Brain microvascular endothelial cell (primary cell): ENCODE results near the gene ZNF462.

Experiments
- DNase-seq: peaks from one replicate; pipeline ENCODE4 v3.0.0-alpha.2; 2020
- H3K27ac ChIP-seq: fragments of 250-450 bp; sonication (Bioruptor Pico); 2 replicates; pipeline ENCODE4 v1.5.1; 2020; ENCODE audit warnings: mild to moderate bottlenecking, moderate library complexity
- H3K27me3 ChIP-seq: fragments of 250-450 bp; sonication (Bioruptor Pico); replicated peaks from 2 replicates; pipeline ENCODE4 v1.5.1; 2020; ENCODE audit warnings: mild to moderate bottlenecking
- H3K36me3 ChIP-seq: fragments of 250-450 bp; sonication (Bioruptor Pico); replicated peaks from 2 replicates; pipeline ENCODE4 v1.5.1; 2020; ENCODE audit warnings: mild to moderate bottlenecking
- H3K4me3 ChIP-seq: 2 replicates; pipeline ENCODE4 v1.5.1; 2011; ENCODE audit warnings: low read depth, mild to moderate bottlenecking, control low read depth, low read length, moderate library complexity
- CTCF ChIP-seq: IDR thresholded peaks from 2 replicates; pipeline ENCODE4 v1.5.1; 2011; ENCODE audit warnings: low read depth, mild to moderate bottlenecking, moderate library complexity, low read length, control low read depth, inconsistent platforms; ENCODE audit errors: missing control alignments
- in situ Hi-C: cut with HindIII; loops from 2 replicates; pipeline ENCODE4 v1.10.0; 2017; ENCODE audit warnings: low sequenced_read_pairs, low pct_ligation_motif_present

The ZNF462 gene

DNA sequence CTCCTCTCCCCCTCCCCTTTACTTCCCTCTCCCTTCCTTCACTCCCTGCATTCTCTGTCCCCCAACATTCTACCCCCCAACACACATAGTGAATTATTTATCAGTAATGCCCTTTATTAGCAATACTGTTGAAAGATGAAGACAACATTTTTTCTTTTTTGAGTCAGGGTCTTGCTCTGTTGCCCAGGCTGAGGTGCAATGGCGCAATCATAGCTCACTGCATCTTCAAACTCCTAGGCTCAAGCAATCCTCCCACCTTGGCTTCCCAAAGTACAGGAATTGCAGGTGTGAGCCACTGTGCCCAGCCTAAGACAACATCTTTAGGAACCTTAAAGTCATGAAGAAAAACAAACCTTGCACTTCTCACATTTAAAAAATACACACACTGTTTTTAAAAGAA is 130.6 kb downstream of the ZNF462 start:
- Histone ChIP-seq H3K4me3 (no peak overlapping the region), H3K27ac (no peak overlapping the region), H3K36me3 (peaks cover 3% of the 10 kb centered on the region), H3K27me3 (no peaks in the 10 kb centered on the region)
- in situ Hi-C loops: no loop called here
- DNase-seq: no peak
- TF ChIP-seq CTCF: no peak

GRCh38 chr9:106994463-106994862 is 131.5 kb downstream of the ZNF462 start:
- no peaks in the 10 kb centered on the region for H3K27me3 ChIP-seq
- H3K27ac ChIP-seq: no peak overlapping the region
- peaks cover 3% of the 10 kb centered on the region for H3K36me3 ChIP-seq
- DNase-seq: no peak
- H3K4me3 ChIP-seq: no peak overlapping the region
- in situ Hi-C loops: no loop called here
- no peak for TF ChIP-seq CTCF

- no peak overlapping the region for H3K27ac ChIP-seq
- H3K27me3 ChIP-seq: no peaks in the 10 kb centered on the region
- no peak for TF ChIP-seq CTCF
- H3K4me3 ChIP-seq: no peak overlapping the region
- H3K36me3 ChIP-seq: peaks cover 5% of the 10 kb centered on the region
- no peak for DNase-seq
- in situ Hi-C loops: no loop called here
These were observed 137.3 kb downstream of the ZNF462 start for GRCh38 chr9:107000218-107000617.

GRCh38 chr9:107005201-107005600 is 142.2 kb downstream of the ZNF462 start:
- no peak for TF ChIP-seq CTCF
- no peaks in the 10 kb centered on the region for H3K27me3 ChIP-seq
- peaks cover 5% of the 10 kb centered on the region for H3K36me3 ChIP-seq
- H3K27ac ChIP-seq: no peak overlapping the region
- H3K4me3 ChIP-seq: no peak overlapping the region
- no peak for DNase-seq
- in situ Hi-C loops: no loop called here

GRCh38 chr9:107007402-107007801 is 144.4 kb downstream of the ZNF462 start:
- Histone ChIP-seq H3K27me3 (no peaks in the 10 kb centered on the region), H3K36me3 (peaks cover 3% of the 10 kb centered on the region), H3K4me3 (no peak overlapping the region), H3K27ac (no peak overlapping the region)
- DNase-seq: no peak
- in situ Hi-C loops: no loop called here
- no peak for TF ChIP-seq CTCF

GRCh38 chr9:107008011-107008410 is 145.0 kb downstream of the ZNF462 start:
- no peak for DNase-seq
- in situ Hi-C loops: no loop called here
- Histone ChIP-seq H3K27me3 (no peaks in the 10 kb centered on the region), H3K36me3 (peaks cover 3% of the 10 kb centered on the region), H3K27ac (no peak overlapping the region), H3K4me3 (no peak overlapping the region)
- no peak for TF ChIP-seq CTCF
